Measurements from ENCODE around the gene ACCS.

Gene ACCS

DNA sequence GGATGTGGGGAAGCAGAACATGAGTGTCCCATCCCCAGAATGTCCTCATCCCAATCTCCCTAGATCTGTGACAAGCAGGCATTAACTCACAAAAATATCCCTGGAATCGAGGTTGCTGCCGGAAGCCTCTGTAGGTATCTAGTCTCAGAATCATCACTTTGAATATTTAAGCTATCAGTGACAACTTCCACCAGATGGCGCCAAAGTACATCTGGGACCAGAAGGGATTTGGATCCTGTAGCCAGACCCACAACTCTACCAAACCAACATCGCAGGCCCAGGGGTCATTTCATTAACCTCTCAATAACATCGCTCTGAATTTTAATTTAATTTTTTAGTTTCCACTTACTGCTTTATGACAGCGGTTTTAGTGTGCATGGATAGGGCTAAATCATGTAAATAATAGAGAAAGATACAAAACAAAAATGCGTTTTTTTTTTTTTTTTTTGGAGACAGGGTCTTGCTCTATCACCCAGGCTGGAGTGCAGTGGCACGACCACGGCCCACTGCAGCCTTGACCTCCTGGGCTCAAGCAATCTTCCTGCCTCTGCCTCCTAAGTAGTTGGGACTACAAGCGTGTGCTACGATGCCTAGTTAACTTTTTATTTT lies 28.3 kb downstream of the ACCS start:
- DNase-seq: peak; percentile 60

DNA sequence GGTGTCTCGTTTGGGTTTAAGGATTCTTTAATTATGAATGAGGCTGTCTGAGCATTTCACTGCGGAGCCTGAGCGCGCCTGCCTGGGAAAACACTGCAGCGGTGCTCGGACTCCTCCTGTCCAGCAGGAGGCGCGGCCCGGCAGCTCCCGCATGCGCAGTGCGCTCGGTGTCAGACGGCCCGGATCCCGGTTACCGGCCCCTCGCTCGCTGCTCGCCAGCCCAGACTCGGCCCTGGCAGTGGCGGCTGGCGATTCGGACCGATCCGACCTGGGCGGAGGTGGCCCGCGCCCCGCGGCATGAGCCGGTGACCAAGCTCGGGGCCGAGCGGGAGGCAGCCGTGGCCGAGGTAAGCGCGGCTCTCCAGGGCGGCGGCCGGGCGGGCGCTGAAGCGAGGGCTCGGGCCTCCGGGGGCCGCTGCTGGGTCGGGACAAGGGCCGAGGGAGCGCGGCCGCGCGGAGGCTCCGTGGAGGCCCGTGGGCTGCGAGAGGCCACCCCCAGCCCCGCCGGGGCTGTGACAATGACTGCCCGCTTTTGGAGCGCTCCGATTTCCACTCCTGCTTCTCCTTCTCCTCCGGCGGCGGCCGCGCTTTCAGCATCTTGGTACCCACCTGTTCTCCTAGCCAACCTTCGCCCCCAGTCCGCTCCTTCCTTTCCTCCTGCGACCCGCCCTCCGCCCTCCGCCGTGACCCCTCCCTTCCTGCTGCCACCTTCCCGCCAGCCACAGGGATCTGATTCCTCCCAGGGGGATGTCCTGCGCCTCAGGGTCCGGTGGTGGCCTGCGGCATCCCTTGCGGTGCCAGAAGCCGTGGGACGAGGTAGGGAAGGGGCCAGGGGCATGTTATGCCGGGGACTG lies 29.7 kb downstream of the ACCS start, which contains the start of gene EXT2:
Gene EXT2, plus strand, starts transcription at position 173 of the 854 bp plus-strand sequence. CDS start 12,035 bp downstream, outside the sequence.
- peak; percentile 83 for DNase-seq

DNA sequence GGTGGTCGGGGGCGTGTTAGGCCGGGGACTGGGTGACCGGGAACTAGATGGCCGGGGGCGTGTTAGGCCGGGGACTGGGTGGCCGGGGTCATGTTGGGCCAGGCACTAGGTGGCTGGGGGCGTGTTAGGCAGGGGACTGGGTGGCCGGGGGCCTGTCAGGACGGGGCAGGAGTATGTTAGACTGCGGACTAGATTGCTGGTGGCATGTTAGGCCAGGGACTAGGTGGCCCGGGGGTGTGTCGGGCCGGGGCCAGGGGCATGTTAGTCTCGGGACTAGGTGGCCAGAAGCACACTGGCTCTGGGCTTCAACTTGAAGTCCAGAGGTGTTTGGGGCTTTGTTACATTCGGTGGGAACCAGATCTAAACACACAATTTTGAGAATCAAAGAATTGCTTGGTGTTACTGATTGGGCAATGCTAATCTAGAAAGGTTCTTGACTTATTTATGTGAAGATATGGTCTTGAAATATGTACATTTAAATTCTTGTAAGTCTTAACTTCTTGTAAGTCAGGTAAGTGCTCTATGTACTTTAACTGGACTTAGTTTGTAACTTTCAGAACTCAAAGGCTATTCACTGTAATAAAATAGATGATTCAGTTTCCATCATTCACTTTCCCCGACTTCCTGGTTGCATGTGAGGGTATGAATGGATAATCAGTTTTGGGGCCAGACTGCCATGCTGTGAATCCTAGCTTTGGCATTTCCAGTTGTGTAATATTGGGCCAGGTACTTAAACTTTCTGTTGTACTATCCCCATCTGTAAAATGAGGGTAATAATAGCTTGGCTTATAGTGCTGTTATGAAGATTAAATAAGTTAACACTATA lies 30.5 kb downstream of the ACCS start:
- no peak for DNase-seq

GRCh38 chr11:44097821-44098220 lies 31.8 kb downstream of the ACCS start:
- DNase-seq: no peak

- no peak for DNase-seq
These were observed 35.0 kb downstream of the ACCS start for GRCh38 chr11:44101098-44101497.

GRCh38 chr11:44104481-44105294 lies 38.6 kb downstream of the ACCS start:
- DNase-seq: no peak

- no peak for DNase-seq
These were observed 42.2 kb downstream of the ACCS start for GRCh38 chr11:44108260-44108659.

GRCh38 chr11:44110231-44110679 lies 44.2 kb downstream of the ACCS start:
- peak; percentile 11 for DNase-seq

- no peak for DNase-seq
These were observed 46.2 kb downstream of the ACCS start for GRCh38 chr11:44112091-44112821.

- no peak for DNase-seq
These were observed 46.9 kb downstream of the ACCS start for GRCh38 chr11:44113018-44113417.

DNA sequence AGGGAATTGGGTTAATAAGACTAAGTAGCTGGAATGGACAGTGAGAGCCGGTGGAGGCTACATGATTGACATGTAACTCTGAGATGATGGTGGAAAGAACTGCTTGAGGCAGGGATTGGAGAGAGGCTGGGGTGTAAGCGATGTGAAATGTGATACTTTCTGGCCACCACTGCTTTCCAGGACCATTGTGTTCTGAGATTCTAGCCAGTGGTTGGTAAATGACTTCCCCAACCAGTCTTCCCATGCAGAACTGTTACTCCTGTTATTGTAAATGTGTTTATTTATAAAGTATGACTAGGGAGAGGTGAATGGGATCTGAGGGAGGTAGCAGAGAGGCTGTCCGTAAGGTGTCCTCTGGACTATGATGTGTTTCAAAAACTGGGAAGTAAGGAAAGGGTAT lies 47.5 kb downstream of the ACCS start:
- DNase-seq: no peak

- DNase-seq: no peak
These were observed 50.3 kb downstream of the ACCS start for GRCh38 chr11:44116234-44116830.

DNA sequence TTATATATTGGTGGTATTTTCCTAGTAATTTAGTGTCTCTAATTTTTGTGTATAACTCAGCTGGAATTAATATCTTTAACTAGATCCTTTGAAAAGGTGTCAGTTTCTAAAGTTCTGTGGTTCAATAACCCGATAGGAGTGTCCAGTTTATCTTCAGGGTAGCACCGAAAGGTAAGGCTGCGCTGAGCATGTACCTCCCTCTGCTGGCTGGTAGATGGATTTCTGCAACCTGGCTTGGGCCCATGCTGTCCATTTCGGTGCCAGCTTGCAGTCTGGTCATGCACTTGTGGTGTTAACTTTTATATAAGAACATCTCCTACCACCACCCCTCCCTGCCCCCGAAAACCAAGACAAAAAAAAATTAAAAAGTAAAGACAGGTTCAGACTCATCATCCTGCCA lies 54.1 kb downstream of the ACCS start:
- DNase-seq: no peak

DNA sequence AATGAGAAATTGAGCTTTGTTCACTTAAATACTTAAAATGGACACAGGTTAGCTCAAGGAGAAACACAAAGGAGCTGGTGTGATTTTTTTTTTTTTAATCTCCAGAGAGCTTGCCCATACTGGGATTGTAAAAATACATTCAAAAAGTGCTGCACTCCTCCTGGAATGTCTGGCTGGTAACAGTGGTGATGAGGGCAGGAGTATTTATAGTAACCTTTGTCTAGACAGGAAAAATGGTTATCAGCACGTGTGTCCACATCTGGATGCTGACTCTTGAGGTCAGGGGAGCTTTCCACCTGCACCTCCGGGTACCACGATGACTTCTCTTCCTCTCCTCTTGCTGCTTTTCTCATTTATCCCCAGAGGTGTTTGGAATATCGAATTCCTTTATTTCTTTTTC lies 59.5 kb downstream of the ACCS start:
- DNase-seq: no peak

DNA sequence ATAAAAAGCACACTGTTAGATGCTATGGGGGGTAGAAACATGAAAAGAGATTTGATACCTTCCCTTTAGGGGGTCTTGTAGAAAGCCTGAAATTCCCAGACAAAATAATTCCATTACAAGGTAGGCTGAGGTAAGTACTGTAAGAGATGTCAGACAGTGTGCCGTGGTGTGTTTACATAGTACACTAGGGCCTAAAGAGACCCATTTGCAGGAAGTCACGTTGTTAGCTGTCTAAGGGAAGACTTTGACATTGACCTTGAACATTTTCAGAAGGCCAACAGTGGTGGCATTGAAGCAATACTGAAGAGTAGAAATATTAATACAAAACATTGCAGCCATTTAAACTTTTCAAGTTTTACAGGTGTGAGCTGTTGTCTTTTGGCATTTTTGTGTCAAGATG lies 60.2 kb downstream of the ACCS start:
- DNase-seq: no peak

- DNase-seq: no peak
These were observed 61.1 kb downstream of the ACCS start for GRCh38 chr11:44127130-44127529.

- DNase-seq: no peak
These were observed 62.7 kb downstream of the ACCS start for GRCh38 chr11:44128729-44129128.

DNA sequence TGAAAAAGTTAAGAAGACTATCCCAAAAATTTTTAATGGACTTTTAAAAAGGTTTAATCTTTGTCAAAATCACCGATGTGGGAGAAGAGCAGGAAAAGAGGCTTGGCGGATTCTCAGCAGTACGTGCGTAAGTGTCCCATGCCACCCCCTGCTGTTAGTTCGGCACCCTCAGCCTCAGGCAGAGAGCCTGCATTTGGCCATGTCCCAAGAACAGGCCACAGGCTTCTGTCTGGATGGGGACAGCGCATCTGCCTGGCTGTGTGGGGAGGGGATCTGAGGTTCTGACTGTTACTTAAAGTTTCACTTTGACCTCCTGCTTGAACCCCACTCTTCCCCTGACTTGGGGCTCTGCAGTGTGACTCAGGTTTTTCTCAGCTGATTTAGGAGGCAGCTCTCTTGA lies 64.7 kb downstream of the ACCS start:
- no peak for DNase-seq

DNA sequence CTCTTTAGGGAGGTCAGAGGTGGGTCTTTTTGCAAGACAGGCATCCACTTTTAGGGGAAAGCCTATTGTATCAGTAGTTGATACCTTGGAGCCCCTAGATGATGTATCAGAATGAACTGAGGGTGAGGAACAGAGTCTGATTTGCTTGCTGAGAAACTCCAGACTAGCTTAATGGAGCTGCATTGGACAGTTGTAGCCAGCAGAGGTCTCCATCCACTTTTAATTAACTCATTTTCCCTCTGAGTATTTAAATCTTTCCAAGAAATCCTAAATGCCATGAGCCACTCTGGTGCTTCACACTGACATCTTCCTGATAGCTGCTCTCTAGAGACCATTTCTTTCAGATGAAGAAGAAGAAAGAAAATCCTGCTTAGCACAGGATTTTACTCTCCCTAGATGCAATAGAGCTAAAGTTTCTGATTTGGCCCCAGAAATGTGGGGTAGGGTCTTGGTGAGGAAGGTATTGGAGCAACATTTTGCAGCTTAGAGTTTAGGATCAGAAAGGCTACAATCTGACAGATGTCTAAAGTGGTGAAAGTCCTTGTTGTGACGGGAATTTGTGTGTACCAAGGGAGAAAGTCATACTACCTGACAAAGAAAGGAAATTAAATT lies 67.4 kb downstream of the ACCS start:
- DNase-seq: no peak

Measured in NK-92 treated with Interleukin-12 subunit alpha and Interleukin-12 subunit beta, amount 100 ng/mL, for 24 hours (cell line).